ENCODE data around the gene PGM1.
"Not testable (repeated sequence)": the region's sequence is repeated elsewhere in the genome, so short reads cannot be mapped to it uniquely, and the experiment has no call there.

The PGM1 gene

DNA sequence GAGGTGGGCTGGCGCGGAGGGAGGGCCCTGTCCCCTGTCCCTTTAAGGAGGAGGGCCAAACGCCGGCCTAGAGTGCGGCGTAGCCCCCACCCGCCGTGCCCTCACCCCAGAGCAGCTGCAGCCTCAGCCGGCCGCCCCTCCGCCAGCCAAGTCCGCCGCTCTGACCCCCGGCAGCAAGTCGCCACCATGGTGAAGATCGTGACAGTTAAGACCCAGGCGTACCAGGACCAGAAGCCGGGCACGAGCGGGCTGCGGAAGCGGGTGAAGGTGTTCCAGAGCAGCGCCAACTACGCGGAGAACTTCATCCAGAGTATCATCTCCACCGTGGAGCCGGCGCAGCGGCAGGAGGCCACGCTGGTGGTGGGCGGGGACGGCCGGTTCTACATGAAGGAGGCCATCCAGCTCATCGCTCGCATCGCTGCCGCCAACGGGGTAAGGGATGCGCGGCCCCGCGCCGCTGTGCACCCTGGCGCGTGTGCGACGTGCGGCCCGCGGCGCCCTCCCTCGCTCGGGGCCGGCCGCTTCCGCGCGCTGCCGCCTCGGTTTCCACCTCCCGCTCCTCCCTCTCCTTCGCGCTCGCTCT lies at the start of gene PGM1:
TSS of gene PGM1 (plus strand) at position 109 of the 583 bp plus-strand sequence. CDS start at position 187, 78 bp downstream.
- peak; percentile 47 for DNase-seq

DNA sequence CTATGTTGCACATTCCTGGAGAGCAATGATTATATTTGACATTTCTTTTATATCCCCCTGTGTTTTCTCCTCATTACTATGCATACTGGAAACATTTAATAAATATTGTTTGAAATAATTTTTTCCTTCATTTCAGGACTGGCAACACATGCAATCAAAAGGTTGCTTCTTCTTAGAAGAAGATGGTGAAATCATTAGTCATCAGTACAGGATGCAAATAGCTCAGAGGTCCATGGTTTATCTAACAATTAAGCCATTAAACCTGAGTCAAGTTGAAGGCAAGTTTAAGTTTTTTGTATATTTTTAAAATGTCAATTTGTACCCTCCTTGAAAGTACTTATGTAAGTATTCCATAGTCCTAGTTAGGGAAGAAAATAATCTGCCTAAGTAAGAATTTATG lies 47.4 kb upstream of the PGM1 start:
- DNase-seq, result no peak

- DNase-seq, result no peak
These were observed 45.5 kb upstream of the PGM1 start for GRCh38 chr1:63547621-63548294.

GRCh38 chr1:63548303-63548702 lies 44.9 kb upstream of the PGM1 start:
- no peak for DNase-seq

GRCh38 chr1:63548877-63549276 lies 44.3 kb upstream of the PGM1 start:
- DNase-seq, result no peak

- no peak for DNase-seq
These were observed 37.7 kb upstream of the PGM1 start for GRCh38 chr1:63555480-63555879.

GRCh38 chr1:63557365-63557987 lies 35.7 kb upstream of the PGM1 start:
- no peak for DNase-seq

DNA sequence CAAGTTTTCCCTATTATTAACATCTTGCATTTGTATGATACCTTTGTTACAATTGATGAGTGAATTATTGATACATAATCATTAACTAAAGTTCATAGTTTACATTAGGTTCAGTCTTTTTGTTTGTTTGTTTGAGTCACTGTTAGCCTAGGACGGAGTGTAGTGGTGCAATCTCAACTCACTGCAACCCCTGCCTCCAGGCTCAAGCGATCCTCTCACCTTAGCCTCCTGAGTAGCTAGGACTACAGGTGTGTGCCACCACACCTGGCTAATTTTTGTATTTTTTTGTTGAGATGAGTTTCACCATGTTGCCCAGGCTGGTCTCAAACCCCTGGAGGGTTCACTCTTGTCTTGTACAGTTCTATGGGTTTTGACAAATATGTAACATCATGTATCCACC lies 33.9 kb upstream of the PGM1 start:
- DNase-seq, result no peak

DNA sequence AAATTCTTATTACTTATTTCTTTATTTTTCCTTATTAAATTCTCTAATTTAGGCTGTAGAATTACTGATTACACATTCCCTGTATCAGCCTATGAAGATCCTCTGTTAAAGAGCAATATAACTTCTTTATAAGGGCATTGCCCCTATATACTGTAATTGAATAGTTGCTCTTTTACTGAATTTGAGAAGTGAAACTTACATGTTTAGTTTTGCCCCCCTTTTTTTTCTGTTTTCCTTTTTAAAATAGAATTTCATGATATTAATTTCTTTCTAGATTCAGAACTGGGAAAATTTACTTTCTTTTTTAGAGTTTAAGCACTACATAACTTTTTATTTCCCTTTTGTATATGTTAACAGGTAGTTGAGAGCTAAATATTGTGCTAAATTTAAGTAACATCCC lies 29.5 kb upstream of the PGM1 start:
- DNase-seq, result no peak

- DNase-seq, result no peak
These were observed 24.1 kb upstream of the PGM1 start for GRCh38 chr1:63569068-63569467.

- no peak for DNase-seq
These were observed 23.4 kb upstream of the PGM1 start for GRCh38 chr1:63569640-63570316.

GRCh38 chr1:63572686-63573085 lies 20.5 kb upstream of the PGM1 start:
- DNase-seq, result not testable (repeated sequence)

DNA sequence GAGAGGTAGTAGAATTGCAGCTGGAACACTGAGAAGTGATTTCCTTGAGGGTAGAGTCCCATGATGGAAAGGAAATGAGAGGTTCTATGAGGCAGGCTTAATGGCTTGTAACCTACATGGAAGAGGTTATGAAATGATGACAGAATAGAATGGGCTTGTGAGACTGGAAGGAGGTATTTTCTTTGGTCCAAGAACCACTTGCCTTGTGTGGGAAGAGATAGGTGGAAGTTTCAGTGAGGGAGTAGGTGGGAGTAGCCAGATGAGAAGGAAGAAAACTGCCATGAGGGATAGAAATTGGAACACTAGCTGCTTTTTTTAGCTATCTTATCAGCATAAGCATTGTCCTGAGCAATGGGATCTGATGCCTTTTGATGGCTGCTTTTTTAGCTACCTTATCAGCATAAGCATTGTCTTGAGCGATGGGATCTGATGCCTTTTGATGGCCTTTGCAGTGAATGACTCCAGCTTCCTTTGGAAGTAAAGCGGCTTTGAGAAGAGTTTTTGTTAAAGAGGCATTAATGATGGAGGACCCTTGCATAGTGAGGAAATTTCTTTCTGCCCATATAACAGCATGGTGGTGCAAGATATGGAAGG lies 18.9 kb upstream of the PGM1 start:
- not testable (repeated sequence) for DNase-seq

- DNase-seq, result peak; percentile 35
These were observed 17.8 kb upstream of the PGM1 start for GRCh38 chr1:63575340-63575826.

GRCh38 chr1:63586326-63586725 lies 6.9 kb upstream of the PGM1 start:
- DNase-seq, result not testable (repeated sequence)

DNA sequence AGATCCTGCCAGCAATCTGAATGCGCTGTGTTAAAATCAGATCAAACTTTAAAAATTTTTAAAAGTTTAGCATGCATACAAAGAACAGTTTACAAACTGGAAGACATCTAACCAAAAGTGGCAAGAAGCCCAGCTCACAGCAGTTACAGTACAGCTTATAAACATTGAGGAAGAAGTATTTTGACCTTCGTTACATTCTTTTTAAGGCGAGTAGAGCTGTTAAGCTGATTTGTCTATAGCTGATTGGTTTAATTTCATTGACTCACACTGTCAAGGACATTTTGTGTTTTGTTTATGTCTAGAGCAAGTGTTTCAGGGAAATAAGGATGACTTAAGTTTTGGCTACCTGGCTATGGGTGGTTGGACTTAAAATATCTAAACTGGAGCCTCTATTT lies 3.0 kb upstream of the PGM1 start:
- no peak for DNase-seq

- no peak for DNase-seq
These were observed 492 bp upstream of the PGM1 start for GRCh38 chr1:63592536-63593302.

- DNase-seq, result peak; percentile 60
These were observed 835 bp downstream of the PGM1 start for GRCh38 chr1:63593886-63594605.

DNA sequence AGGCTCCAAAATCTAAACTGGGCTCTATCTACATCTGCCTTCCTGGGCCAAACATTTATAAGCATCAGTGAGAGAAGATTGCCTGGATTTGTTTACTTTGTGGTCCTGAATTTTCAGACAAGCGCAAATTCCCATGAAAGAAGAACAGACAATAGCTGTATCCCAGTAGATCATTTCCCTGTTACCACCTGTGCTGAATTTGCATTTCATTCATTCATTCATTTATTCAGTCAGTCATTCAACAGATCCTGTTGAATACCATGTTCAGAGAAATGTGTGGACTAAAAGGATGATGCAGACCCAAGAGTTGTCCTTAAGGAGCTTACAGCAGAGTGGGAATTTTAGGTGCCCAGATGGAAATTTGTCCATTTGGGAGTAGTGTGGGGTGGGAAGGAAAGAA lies 2.2 kb downstream of the PGM1 start:
- DNase-seq, result no peak

- no peak for DNase-seq
These were observed 6.6 kb downstream of the PGM1 start for GRCh38 chr1:63599799-63600198.

- no peak for DNase-seq
These were observed 7.0 kb downstream of the PGM1 start for GRCh38 chr1:63600248-63600647.

- DNase-seq, result no peak
These were observed 7.8 kb downstream of the PGM1 start for GRCh38 chr1:63601061-63601460.
